ENCODE measurements around the gene CSNK1E.

GRCh38 chr22:38248280-38248679 is 69.0 kb downstream of the CSNK1E start:
- no peak for TF ChIP-seq CTCF (IDR thresholded peaks at IDR 0.05)
- no peak for TF ChIP-seq POLR2A (IDR thresholded peaks at IDR 0.05)
